GM19023 (cell line): ENCODE results near the gene MRPS27.

ENCODE experiments used
- ATAC-seq: cut with Tn5 transposase; IDR thresholded peaks from one replicate; pipeline ENCODE4 v1.9.1; 2021; ENCODE audit warnings: mild to moderate bottlenecking, moderate library complexity; ENCODE audit not compliant: unreplicated experiment

Gene MRPS27

GRCh38 chr5:72292411-72292810 is 27.6 kb downstream of the MRPS27 start:
- ATAC-seq = no peak

DNA sequence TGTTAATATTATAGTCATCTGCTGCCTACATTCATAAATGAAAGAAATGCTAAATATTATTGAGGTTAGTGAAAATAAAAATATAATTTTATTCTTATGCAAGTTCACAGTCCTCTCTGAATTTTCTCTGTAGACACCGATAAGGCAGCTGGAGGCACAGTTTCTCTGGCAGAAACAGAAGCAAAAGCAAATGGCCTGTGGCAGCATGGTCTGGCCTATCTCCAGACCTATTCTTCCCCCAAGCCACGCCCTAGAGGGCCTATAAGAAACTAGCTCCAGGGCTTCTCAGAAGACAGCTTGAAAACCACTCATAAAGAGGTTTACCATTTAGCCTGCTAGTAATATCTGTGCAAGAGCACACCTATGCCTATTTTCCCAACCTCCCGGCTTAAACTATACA is 28.4 kb downstream of the MRPS27 start:
- ATAC-seq = no peak

DNA sequence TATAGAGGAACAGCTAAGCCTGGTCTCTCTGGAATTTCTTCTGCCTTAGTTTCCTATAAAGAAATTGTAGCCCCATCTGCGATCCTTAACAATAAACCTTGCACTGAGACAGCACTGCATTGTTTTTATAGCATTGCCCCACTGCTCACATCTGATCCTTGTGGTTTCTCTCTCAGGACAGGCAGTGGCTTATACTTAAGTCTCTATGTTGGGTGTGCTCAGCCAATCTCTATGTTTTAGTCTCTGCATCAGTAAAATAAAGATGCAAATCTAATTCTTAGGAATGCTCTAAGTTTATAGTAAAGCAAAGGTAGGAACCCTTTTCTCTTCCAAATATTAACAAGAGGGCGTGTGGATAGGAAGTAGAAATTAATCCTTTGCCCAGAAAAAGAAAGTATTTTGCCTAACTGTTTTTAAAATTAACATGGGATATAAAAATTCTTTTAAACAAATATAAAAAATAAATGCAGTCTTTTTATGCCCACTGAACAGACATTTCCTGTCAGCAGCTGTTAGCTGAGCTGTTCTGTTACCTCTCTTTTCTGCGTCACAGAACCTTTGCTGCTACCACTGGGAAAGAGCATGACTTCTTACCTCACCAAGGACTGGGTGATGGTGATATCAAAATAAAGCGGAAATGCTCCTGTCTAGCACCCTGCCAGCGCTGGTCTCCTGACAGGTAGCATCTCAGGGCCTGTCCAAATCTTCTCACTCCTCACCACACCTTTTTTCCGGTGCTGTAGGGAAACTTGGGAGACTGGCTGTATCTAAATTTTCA is 29.5 kb downstream of the MRPS27 start:
- no peak for ATAC-seq

DNA sequence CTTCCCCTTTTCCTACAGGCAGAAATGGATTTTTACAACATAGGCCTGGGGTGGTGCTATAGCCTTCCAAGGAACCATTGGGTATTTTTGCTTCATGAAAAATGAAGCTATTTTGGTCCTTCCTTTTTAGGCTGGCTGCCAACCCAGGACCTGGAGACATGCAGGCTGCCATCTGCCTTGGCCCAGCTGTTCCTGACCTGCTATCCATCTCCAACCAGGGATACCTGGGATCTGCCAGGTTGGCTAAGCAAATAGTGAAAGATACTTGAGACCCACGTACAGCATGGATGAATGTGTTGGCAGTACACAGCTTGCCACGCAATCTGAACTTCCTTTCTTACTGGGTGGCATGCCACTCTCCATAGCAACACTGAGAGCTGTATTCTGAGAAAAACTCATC is 31.1 kb downstream of the MRPS27 start:
- no peak for ATAC-seq

DNA sequence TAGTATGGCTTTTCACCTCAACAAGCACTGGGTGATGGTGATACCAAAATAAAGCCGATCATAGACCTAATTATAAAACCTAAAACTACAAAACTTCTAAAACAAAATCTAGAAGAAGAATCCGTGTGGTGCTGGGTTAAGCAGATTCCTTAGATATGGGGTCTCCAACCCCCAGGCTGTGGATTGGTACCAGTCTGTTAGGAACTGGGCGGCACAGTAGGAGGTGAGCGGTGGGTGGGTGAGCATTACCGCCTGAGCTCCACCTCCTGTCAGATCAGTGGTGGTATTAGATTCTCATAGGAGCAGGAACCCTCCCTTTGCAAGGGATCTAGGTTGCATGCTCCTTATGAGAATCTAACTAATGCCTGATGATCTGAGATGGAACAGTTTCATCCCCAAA is 33.2 kb downstream of the MRPS27 start:
- no peak for ATAC-seq

GRCh38 chr5:72285424-72285821 is 34.6 kb downstream of the MRPS27 start:
- no peak for ATAC-seq

DNA sequence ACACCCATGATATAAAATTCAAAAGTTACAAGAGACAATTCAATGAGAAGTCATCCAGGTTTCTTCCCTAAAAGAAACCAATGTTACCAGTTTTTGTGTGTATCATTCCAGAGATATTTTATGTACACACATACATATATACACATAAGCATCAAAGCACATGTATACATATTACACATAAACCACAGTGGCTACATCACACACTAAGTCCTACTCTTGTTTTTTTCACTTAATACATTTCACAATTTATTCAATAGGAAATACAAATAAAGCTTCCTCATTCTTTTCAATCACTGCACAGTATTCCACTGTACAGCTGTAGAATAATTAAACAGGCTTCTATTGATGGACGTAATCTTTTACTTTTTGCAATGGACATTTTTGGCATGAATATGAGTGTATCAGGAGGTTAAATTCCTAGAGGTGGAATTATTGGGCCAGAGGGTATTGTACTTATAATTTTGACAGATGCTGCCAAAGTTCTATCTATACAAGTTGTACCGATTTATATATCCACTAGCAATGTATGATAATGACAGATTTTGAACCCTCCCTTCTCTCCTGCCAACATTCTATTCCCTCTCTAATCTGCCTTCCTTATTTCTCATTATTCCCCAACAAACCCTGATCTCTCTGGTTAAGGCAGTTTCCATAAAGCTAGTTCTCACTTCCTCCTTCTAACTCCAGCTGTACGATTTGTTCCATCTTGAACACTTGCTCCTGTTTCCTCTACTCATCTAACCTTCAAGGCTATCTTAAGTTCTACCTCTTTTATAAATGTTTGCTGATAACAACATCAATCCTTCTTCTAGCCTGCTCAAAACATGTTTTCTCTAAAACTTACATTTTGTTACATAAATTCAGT is 35.2 kb downstream of the MRPS27 start:
- no peak for ATAC-seq

DNA sequence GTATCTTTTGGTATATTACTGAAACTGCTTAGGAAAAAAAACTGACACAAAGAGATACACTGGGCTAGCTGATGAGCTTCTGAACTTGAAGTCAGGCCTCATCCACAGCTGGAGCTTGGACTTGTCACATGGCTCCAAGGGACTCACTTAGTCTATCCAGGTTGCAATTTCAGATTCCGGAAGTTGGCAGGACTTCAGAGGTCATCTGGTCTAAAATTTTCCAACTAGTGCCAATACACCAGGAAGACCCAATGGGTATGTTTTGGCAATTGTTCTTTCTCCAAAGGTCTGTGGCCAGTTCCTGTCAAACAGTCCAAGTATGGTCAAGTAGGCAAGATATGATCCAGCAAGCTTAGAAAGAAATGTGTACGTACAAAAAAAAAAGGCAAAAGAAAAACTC is 36.7 kb downstream of the MRPS27 start:
- ATAC-seq = no peak

DNA sequence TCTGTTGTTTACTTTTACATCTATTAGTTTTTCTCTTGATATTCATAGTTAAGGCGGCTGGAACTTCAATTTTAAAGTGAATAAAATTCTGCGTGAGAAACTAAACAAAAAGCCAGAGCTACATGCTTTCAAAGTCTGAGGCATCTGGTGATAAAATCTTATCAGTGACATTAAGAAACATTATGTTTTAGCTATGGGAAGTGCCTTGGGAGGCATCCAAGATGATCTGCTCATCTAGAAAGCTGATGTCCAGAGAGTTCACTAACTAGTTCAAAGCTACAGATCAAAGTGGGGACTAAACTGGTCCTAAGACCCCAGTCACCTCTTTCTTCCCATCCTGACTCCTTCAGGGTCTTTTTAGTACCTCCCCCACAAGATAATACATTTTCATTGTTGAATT is 37.2 kb downstream of the MRPS27 start:
- no peak for ATAC-seq

DNA sequence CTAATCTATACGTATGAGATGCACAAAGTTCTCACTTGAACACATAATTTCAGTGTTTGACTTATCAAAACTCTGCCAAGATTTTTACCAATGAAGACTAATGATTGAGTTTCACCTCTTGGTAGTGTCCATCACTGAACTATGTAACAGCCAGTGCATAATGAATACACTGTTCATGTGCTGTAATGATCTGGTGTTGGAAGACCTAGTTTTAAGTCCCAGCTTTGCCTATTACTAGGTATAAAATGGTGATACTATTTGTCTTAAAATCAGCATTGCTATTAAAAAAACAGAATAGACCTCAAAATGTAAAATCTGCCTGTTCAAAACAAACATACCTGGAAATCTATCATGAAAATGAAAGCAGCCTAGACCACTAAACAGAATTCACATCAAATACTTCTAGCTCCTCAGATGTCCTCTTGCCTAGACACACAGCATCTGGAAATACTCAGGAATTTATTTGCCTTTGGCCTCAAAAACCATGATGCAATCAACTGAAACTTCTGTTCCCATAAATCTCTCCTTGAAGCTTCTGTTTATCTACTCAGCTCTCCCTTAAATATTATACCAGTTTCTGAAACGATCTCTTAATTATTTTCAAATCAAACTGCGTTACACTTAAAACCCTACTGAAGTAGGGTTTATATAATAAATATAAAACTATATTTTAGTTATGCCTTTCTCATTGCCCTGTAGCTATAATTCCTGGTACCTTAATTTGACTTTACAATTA is 38.1 kb downstream of the MRPS27 start:
- no peak for ATAC-seq

DNA sequence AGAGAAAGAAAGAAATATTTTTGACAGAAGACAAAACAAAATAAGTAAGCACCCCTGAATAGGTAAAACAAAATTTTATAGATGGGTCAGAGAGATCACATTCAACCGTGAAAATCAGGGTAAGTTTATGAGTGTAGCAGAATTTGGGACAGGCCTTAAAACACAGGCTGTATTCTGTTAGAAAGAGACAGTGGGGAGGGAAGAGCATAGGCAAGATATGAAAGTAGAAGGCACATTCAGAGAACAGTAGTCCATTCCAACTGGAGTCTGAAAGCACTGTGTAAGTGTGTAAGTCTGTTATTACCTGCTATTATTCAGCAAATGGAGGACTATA is 38.6 kb downstream of the MRPS27 start:
- no peak for ATAC-seq

DNA sequence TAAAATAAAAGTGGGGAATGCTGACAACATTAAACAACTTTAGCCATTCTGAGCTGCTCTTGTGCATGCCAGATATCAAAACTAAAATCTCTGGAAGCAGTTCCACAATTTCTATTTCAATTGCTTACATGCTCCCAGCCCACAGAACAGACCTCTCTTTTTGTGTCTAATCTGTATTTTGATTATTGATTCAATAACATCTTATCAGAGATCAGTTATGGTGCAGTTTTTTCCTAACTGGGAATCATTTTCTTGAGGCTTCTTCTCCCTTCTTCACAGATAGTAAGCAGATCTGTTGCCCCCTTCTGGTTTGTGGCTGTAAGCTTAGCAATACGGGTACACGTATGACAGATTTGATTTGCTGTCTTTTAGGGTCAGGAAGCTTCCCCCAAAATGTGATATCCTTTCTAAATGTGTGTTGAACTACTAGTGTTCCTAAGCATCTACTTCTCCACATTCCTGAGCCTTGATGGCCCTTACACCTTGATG is 39.4 kb downstream of the MRPS27 start:
- no peak for ATAC-seq

- no peak for ATAC-seq
Measured at GRCh38 chr5:72276219-72276752, 43.8 kb downstream of the MRPS27 start.

- ATAC-seq = no peak
Measured at GRCh38 chr5:72273547-72273946, 46.5 kb downstream of the MRPS27 start.

DNA sequence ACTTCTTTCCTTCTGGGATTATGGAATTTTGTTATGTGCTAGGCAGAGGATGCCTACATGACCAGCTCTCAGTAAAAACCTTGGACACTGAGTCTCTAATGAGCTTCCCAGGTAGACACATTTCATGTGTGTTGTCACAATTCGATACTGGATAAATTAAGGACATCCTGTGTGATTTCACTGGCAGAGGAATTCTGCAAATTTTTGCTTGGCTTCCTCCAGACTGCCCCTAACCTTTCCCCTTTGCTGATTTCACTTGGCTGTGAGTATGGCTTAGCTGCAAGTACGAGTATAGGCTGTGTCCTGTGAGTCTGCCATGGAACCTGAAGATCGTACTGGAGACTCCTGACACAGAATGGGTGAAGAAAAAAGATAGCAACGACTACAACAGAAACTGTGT is 47.6 kb downstream of the MRPS27 start:
- no peak for ATAC-seq

DNA sequence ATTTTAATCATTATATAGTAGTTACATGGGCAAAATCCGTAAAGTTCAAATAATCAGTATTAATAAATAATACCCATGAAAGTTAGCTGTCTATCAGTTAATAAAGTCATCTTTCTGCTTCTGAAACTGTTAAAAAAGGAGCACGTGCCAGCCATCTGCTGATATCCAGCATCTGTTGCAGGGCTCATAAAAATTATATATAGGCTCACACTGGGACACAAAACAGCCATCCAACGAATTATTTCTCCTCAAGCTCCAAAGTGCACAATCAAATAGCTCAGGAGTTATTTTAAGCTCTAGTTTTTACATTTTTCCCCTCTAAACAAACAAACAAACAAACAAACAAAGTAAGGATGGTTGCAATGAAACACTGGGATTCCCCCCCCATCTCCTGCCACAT is 48.3 kb downstream of the MRPS27 start:
- no peak for ATAC-seq

DNA sequence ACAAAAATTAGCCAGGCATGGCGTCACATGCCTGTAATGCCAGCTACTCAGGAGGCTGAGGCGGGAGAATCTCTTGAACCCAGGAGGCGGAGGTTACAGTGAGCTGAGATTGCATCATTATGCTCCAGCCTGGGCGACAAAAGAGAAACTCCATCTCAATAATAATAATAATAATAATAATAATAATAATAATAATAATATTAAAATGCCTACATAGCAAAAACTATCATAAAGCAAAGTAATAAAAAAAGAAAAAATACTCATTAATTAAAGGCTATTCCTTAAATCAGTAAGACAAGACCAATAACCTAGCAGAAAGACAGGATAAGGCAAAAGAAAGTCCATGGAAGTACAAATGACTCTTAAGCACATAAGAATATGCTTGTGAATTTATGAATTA is 50.0 kb downstream of the MRPS27 start:
- ATAC-seq = no peak

- ATAC-seq = no peak
Measured at GRCh38 chr5:72269411-72269780, 50.6 kb downstream of the MRPS27 start.

DNA sequence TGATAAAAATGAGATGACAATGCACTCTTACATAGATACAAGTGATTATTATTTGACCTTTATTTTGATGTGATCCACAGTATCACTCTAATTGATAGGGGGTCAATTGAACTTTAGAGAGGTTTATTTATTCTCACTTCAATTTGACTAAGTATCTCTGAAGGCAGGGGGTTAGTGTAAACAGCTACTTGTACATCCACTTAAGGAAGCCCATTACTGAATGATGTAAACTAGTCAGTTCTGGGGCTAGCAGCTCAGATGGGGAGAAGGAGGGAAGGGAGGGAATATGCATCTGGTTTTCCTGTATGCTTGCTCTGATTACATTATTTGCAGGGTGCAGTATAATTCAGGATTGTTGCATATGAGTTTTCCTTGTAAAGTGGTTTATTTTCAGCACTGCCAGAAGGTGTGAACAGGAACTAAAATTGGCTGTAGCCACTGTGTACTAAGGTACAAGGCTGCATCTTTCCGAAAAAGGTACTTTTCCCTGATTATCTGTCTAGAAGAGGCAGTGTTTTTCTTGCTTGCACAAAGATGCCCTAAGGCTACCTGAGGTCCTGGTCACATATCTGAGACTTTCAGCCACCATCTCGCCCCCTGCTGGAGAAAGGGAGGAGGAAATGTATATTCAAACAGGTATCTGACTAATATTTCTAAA is 51.2 kb downstream of the MRPS27 start:
- no peak for ATAC-seq

DNA sequence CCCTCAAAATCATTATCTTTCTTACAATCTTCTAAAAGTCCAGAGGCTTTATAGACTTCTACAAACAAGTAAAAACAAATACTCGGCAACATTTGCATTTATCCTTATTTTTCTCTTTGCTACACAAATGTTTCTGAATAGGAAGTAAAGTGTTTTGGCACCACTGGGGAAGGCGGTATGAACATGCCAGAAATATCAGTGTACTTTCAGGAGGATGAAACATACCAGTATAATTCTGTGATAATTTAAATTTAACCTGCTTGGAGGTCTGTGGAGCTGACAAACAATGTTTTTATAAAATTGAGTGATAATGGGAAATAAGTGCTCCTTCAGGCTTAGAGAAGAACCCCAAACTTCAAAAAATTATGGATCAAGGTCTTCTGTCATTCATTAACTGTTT is 51.8 kb downstream of the MRPS27 start:
- ATAC-seq = no peak

GRCh38 chr5:72267685-72268084 is 52.4 kb downstream of the MRPS27 start:
- no peak for ATAC-seq
